ENCODE results near the gene DEGS2. TPM values are rescaled to one million over a fixed set of nuclear protein-coding genes. Genes with fewer than 3 reads are reported as not detected.

The DEGS2 gene
- total RNA-seq, 1 donor from 2014 or later = not detected

GRCh38 chr14:100141098-100141497 lies 18.3 kb downstream of the DEGS2 start:
- TF ChIP-seq CTCF (IDR thresholded peaks at IDR 0.05; ENCODE audit: borderline replicate concordance) = no peak
- H3K27ac ChIP-seq (replicated peaks) = no peak overlapping the region
- intact Hi-C loops (cut with micrococcal nuclease) = no loop called here
- no peaks in the 10 kb centered on the region for H3K9me3 ChIP-seq (replicated peaks)
- H3K36me3 ChIP-seq = no peaks in the 10 kb centered on the region
- no peak for DNase-seq
- no peaks in the 10 kb centered on the region for H3K27me3 ChIP-seq (ENCODE audit: low read depth)
- H3K4me3 ChIP-seq = no peak overlapping the region
- H3K4me1 ChIP-seq = peaks cover 47% of the 10 kb centered on the region

- Histone ChIP-seq H3K36me3 (peaks cover 3% of the 10 kb centered on the region), H3K4me1 (peaks cover 41% of the 10 kb centered on the region), H3K27ac (replicated peaks) (no peak overlapping the region), H3K27me3 (ENCODE audit: low read depth) (no peaks in the 10 kb centered on the region), H3K9me3 (replicated peaks) (no peaks in the 10 kb centered on the region), H3K4me3 (no peak overlapping the region)
- no peak for DNase-seq
- TF ChIP-seq CTCF (IDR thresholded peaks at IDR 0.05; ENCODE audit: borderline replicate concordance) = no peak
- intact Hi-C loops (cut with micrococcal nuclease) = no loop called here
Observed at GRCh38 chr14:100140452-100141078, 18.9 kb downstream of the DEGS2 start.

GRCh38 chr14:100138955-100139354 lies 20.5 kb downstream of the DEGS2 start:
- intact Hi-C loops (cut with micrococcal nuclease) = no loop called here
- Histone ChIP-seq H3K4me3 (no peak overlapping the region), H3K9me3 (replicated peaks) (no peaks in the 10 kb centered on the region), H3K27ac (replicated peaks) (no peak overlapping the region), H3K36me3 (peaks cover 18% of the 10 kb centered on the region), H3K4me1 (peaks cover 29% of the 10 kb centered on the region), H3K27me3 (ENCODE audit: low read depth) (no peaks in the 10 kb centered on the region)
- no peak for TF ChIP-seq CTCF (IDR thresholded peaks at IDR 0.05; ENCODE audit: borderline replicate concordance)
- DNase-seq = no peak

GRCh38 chr14:100138082-100138787 lies 21.2 kb downstream of the DEGS2 start:
- TF ChIP-seq CTCF (IDR thresholded peaks at IDR 0.05; ENCODE audit: borderline replicate concordance) = no peak
- intact Hi-C loops (cut with micrococcal nuclease) = no loop called here
- Histone ChIP-seq H3K4me1 (peaks cover 26% of the 10 kb centered on the region), H3K27me3 (ENCODE audit: low read depth) (no peaks in the 10 kb centered on the region), H3K4me3 (no peak overlapping the region), H3K36me3 (peaks cover 25% of the 10 kb centered on the region), H3K9me3 (replicated peaks) (no peaks in the 10 kb centered on the region), H3K27ac (replicated peaks) (no peak overlapping the region)
- no peak for DNase-seq

GRCh38 chr14:100137173-100137572 lies 22.3 kb downstream of the DEGS2 start:
- H3K4me1 ChIP-seq = peaks cover 15% of the 10 kb centered on the region
- H3K36me3 ChIP-seq = peaks cover 36% of the 10 kb centered on the region
- no peak overlapping the region for H3K4me3 ChIP-seq
- intact Hi-C loops (cut with micrococcal nuclease) = no loop called here
- DNase-seq = no peak
- H3K9me3 ChIP-seq (replicated peaks) = no peaks in the 10 kb centered on the region
- no peak for TF ChIP-seq CTCF (IDR thresholded peaks at IDR 0.05; ENCODE audit: borderline replicate concordance)
- no peak overlapping the region for H3K27ac ChIP-seq (replicated peaks)
- no peaks in the 10 kb centered on the region for H3K27me3 ChIP-seq (ENCODE audit: low read depth)
